ENCODE measurements around the gene KRTAP10-12.

The KRTAP10-12 gene

GRCh38 chr21:44732263-44732662 lies 35.3 kb downstream of the KRTAP10-12 start:
- DNase-seq (ENCODE audit: low read depth, low spot score) = no peak

- DNase-seq (ENCODE audit: low read depth, low spot score) = no peak
Measured at GRCh38 chr21:44732956-44733355, 36.0 kb downstream of the KRTAP10-12 start.

GRCh38 chr21:44734026-44734745 lies 37.2 kb downstream of the KRTAP10-12 start:
- DNase-seq (ENCODE audit: low read depth, low spot score) = no peak

GRCh38 chr21:44734841-44735240 lies 37.9 kb downstream of the KRTAP10-12 start:
- no peak for DNase-seq (ENCODE audit: low read depth, low spot score)

GRCh38 chr21:44735821-44736220 lies 38.8 kb downstream of the KRTAP10-12 start:
- no peak for DNase-seq (ENCODE audit: low read depth, low spot score)

- DNase-seq (ENCODE audit: low read depth, low spot score) = no peak
Measured at GRCh38 chr21:44736291-44737004, 39.5 kb downstream of the KRTAP10-12 start.

GRCh38 chr21:44737706-44738354 lies 40.9 kb downstream of the KRTAP10-12 start:
- no peak for DNase-seq (ENCODE audit: low read depth, low spot score)

- DNase-seq (ENCODE audit: low read depth, low spot score) = no peak
Measured at GRCh38 chr21:44738621-44739020, 41.6 kb downstream of the KRTAP10-12 start.

- DNase-seq (ENCODE audit: low read depth, low spot score) = no peak
Measured at GRCh38 chr21:44739316-44739715, 42.3 kb downstream of the KRTAP10-12 start.

- DNase-seq (ENCODE audit: low read depth, low spot score) = no peak
Measured at GRCh38 chr21:44740742-44741141, 43.8 kb downstream of the KRTAP10-12 start.

GRCh38 chr21:44741921-44742320 lies 44.9 kb downstream of the KRTAP10-12 start:
- DNase-seq (ENCODE audit: low read depth, low spot score) = no peak

GRCh38 chr21:44742418-44743153 lies 45.6 kb downstream of the KRTAP10-12 start:
- DNase-seq (ENCODE audit: low read depth, low spot score) = no peak

All from activated CD4-positive, CD25-positive, alpha-beta regulatory T cell treated with anti-CD3 and anti-CD28 coated beads, Interleukin-2, amount 50 U/mL, for 16 hours (primary cell).